ENCODE results near the gene FLII. TPM values are rescaled to one million over a fixed set of nuclear protein-coding genes. Genes with fewer than 3 reads are reported as not detected.

Gene FLII
- total RNA-seq, 2 experiments from 2014 or later, result 276 to 281 TPM

GRCh38 chr17:18197535-18198194 lies 60.9 kb downstream of the FLII start:
- ChIA-PET CTCF (interaction anchor here (0.9 to 1.9 kb wide), 5 partner anchors 9 to 57 kb away, joined by 3 to 5 read pairs (median 4); partner anchors contain the start of gene ALKBH5), POLR2A (interaction anchor here (0.6 to 0.8 kb wide), 2 partner anchors 14 to 43 kb away, joined by 3 to 4 read pairs; partner anchors contain the start of gene ALKBH5)
- DNase-seq (no peak), ATAC-seq (no peak)
- intact Hi-C loops (cut with micrococcal nuclease), result no loop called here
- peaks cover 52% of the 10 kb centered on the region for H3K4me1 Mint-ChIP-seq (ENCODE audit: low read depth)
- H3K9me3 Mint-ChIP-seq, result no peaks in the 10 kb centered on the region
- no peak overlapping the region for H3K4me3 Mint-ChIP-seq
- H3K27ac Mint-ChIP-seq, result peak overlapping the region; percentile 40
- peaks cover 41% of the 10 kb centered on the region for H3K36me3 Mint-ChIP-seq (ENCODE audit: low read depth)
- no peaks in the 10 kb centered on the region for H3K27me3 Mint-ChIP-seq
- TF ChIP-seq CTCF (IDR thresholded peaks at IDR 0.05), result no peak

- intact Hi-C loops (cut with micrococcal nuclease), result no loop called here
- ATAC-seq (no peak), DNase-seq (no peak)
- no peaks in the 10 kb centered on the region for H3K9me3 Mint-ChIP-seq
- CTCF ChIA-PET, result interaction anchor here (7.3 kb wide), 1 partner anchor 53 kb away, joined by 43 read pairs; no protein-coding TSS in a partner anchor
- peaks cover 71% of the 10 kb centered on the region for H3K4me1 Mint-ChIP-seq (ENCODE audit: low read depth)
- H3K36me3 Mint-ChIP-seq (ENCODE audit: low read depth), result peaks cover 50% of the 10 kb centered on the region
- no peaks in the 10 kb centered on the region for H3K27me3 Mint-ChIP-seq
- POLR2A ChIA-PET, result no interaction called here
- no peak overlapping the region for H3K27ac Mint-ChIP-seq
- no peak for TF ChIP-seq CTCF (IDR thresholded peaks at IDR 0.05)
- H3K4me3 Mint-ChIP-seq, result no peak overlapping the region
These were observed 63.3 kb downstream of the FLII start for GRCh38 chr17:18195246-18195645.

Other genes with a start within 250 kb of the FLII start
- gene ATPAF2, start 219.6 kb downstream of the FLII start, total RNA-seq, result 10 to 100 TPM; 28.5 to 29.7 TPM
- 1 to 10 TPM; 8.7 to 9.1 TPM for gene GID4, start 219.3 kb downstream of the FLII start, total RNA-seq
- 10 to 100 TPM; 45.0 to 45.1 TPM for gene DRG2, start 170.8 kb downstream of the FLII start, total RNA-seq
- gene MYO15A, start 150.0 kb downstream of the FLII start, total RNA-seq, result 1 to 10 TPM in 1 of 2 experiments, under 1 TPM in 1; 0.76 to 1.1 TPM
- gene ALKBH5, start 74.9 kb downstream of the FLII start, total RNA-seq, result 100 to 1,000 TPM; 213 to 217 TPM
- gene LLGL1, start 33.1 kb downstream of the FLII start, total RNA-seq, result 10 to 100 TPM; 15.1 to 17.6 TPM
- gene MIEF2, start 1.9 kb upstream of the FLII start, total RNA-seq, result 1 to 10 TPM; 5.5 to 6.2 TPM
- gene TOP3A, start 56.3 kb upstream of the FLII start, total RNA-seq, result 10 to 100 TPM; 61.8 to 65.7 TPM
- 10 to 100 TPM; 12.9 to 13.7 TPM for gene SMCR8, start 56.6 kb upstream of the FLII start, total RNA-seq
- gene SHMT1, start 104.8 kb upstream of the FLII start, total RNA-seq, result 10 to 100 TPM; 45.1 to 49.6 TPM
- gene EVPLL, start 119.0 kb upstream of the FLII start, total RNA-seq, result not detected
- not detected for gene LGALS9C, start 218.1 kb upstream of the FLII start, total RNA-seq

Measured in activated CD8-positive, alpha-beta T cell treated with anti-CD3 and anti-CD28 coated beads for 36 hours (primary cell).